Testis (tissue), 3 donors: Measurements from ENCODE around the gene ANKK1. TPM values are rescaled to one million over a fixed set of nuclear protein-coding genes. Genes with fewer than 3 reads are reported as not detected.
A peak's percentile ranks its signal among the peaks of the same experiment; 100 is the strongest.

ENCODE experiments used
- DNase-seq: peaks from one replicate; pipeline ENCODE4 v3.0.0-alpha.2; 2019
- H3K27ac ChIP-seq, 2 donors: fragments of 200-600 bp; sonication (generic); one replicate each; pipeline ENCODE4 v1.5.1; 2019
- H3K27me3 ChIP-seq: fragments of 200-600 bp; sonication (generic); one replicate; pipeline ENCODE4 v1.5.1; 2019
- H3K36me3 ChIP-seq: fragments of 200-600 bp; sonication (generic); one replicate; pipeline ENCODE4 v1.5.1; 2017; ENCODE audit warnings: low read depth; ENCODE audit errors: missing control alignments
- H3K4me1 ChIP-seq: fragments of 200-600 bp; sonication (generic); one replicate; pipeline ENCODE4 v1.5.1; 2019
- H3K4me3 ChIP-seq, 2 donors: fragments of 200-600 bp; sonication (generic); one replicate each; pipeline ENCODE4 v1.5.1; 2017 to 2019
- H3K9me3 ChIP-seq: fragments of 200-600 bp; sonication (generic); one replicate; pipeline ENCODE4 v1.5.1; 2017
- CTCF ChIP-seq, 3 experiments: fragments of 450-650 bp in 2 of 3; fragments of 200-600 bp in 1 of 3; sonication (generic) in 1 of 3; IDR thresholded peaks; one replicate each; pipeline ENCODE4 v1.5.1; 2016 to 2019; ENCODE audit warnings: antibody characterized with exemption in 3 of 3, mild to moderate bottlenecking in 2 of 3, moderate library complexity in 1 of 3
- POLR2A ChIP-seq: fragments of 450-650 bp; IDR thresholded peaks from one replicate; pipeline ENCODE4 v1.6.1; 2017; ENCODE audit warnings: antibody characterized with exemption, mild to moderate bottlenecking, moderate library complexity
- WGBS, 2 donors: methylation state at CpG; one replicate each; pipeline ENCODE4 v1.1.5; 2018; 5-methylcytosine and 5-hydroxymethylcytosine counted together
- intact Hi-C: fragments of 100-400 bp; cut with DNase I; formaldehyde crosslinking; loops from one replicate; pipeline ENCODE4 v1.15.1; 2023; ENCODE audit warnings: low total_unique reads
- polyA plus RNA-seq: library from polyadenylated mRNA; stranded (reverse); fragments of 350-450 nt; fragmentation: Illumina TruSeq; extraction: RNeasy Lipid Tissue Mini Kit (QIAGEN cat#74804); gene quantifications from one replicate; pipeline ENCODE4 v1.2.3, GENCODE V29; 2014; ENCODE audit warnings: low read depth, low replicate concordance; ENCODE audit not compliant: insufficient read depth
- total RNA-seq, 2 donors: library from RNA; depleted of rRNA; stranded (reverse); fragments of >200 nt; gene quantifications; one replicate each; pipeline ENCODE4 v1.2.3, GENCODE V29; 2016

Gene ANKK1
- total and polyA plus RNA-seq, 3 donors from 2014 or later, result 2.1 to 2.5 (median 2.2) TPM

- WGBS, 2 donors, result 75 to 79% methylated on average over 3 to 5 of the region's 5 CpGs
- DNase-seq, result no peak
- intact Hi-C loops, result no loop called here
These were observed 16.9 kb upstream of the ANKK1 start for GRCh38 chr11:113370634-113371033.

GRCh38 chr11:113372309-113372708 lies 15.3 kb upstream of the ANKK1 start:
- 83 to 89% methylated on average over 4 of the region's 4 CpGs for WGBS, 2 donors

More at GRCh38 chr11:113370634-113371033, 16.9 kb upstream of the ANKK1 start:
- no peak for TF ChIP-seq POLR2A
- TF ChIP-seq CTCF (IDR thresholded peaks at IDR 0.05), result no peak
- H3K9me3 ChIP-seq, result no peaks in the 10 kb centered on the region
- no peak overlapping the region for H3K4me3 ChIP-seq
- H3K27me3 ChIP-seq, result no peaks in the 10 kb centered on the region
- H3K27ac ChIP-seq, result no peak overlapping the region
- no peaks in the 10 kb centered on the region for H3K4me1 ChIP-seq
- no peaks in the 10 kb centered on the region for H3K36me3 ChIP-seq

GRCh38 chr11:113373306-113373705 lies 14.3 kb upstream of the ANKK1 start:
- DNase-seq, result no peak
- Histone ChIP-seq H3K27me3 (no peaks in the 10 kb centered on the region), H3K36me3 (no peaks in the 10 kb centered on the region), H3K4me3 (no peak overlapping the region), H3K4me1 (no peaks in the 10 kb centered on the region), H3K27ac (no peak overlapping the region), H3K9me3 (no peaks in the 10 kb centered on the region)
- TF ChIP-seq POLR2A (no peak), CTCF (IDR thresholded peaks at IDR 0.05) (no peak)
- intact Hi-C loops, result no loop called here
- 68 to 77% methylated on average over 3 of the region's 3 CpGs for WGBS, 2 donors

More at GRCh38 chr11:113372309-113372708, 15.3 kb upstream of the ANKK1 start:
- Histone ChIP-seq H3K4me1 (no peaks in the 10 kb centered on the region), H3K27ac (no peak overlapping the region), H3K36me3 (no peaks in the 10 kb centered on the region), H3K4me3 (no peak overlapping the region), H3K27me3 (no peaks in the 10 kb centered on the region), H3K9me3 (no peaks in the 10 kb centered on the region)
- no peak for TF ChIP-seq CTCF (IDR thresholded peaks at IDR 0.05)
- TF ChIP-seq POLR2A, result no peak
- intact Hi-C loops, result no loop called here
- no peak for DNase-seq

- 24 to 25% methylated on average over 10 of the region's 10 CpGs for WGBS, 2 donors
- no peak overlapping the region for H3K27ac ChIP-seq
- no peak for TF ChIP-seq POLR2A
- TF ChIP-seq CTCF (IDR thresholded peaks at IDR 0.05), result no peak
These were observed 13.5 kb upstream of the ANKK1 start for GRCh38 chr11:113373981-113374560.

GRCh38 chr11:113375402-113375801 lies 12.2 kb upstream of the ANKK1 start:
- DNase-seq, result peak; percentile 48
- no peaks in the 10 kb centered on the region for H3K4me1 ChIP-seq
- no peaks in the 10 kb centered on the region for H3K9me3 ChIP-seq
- WGBS, 2 donors, result 56 to 74% methylated on average over 5 of the region's 5 CpGs
- intact Hi-C loops, result no loop called here
- H3K27me3 ChIP-seq, result no peaks in the 10 kb centered on the region
- TF ChIP-seq CTCF (IDR thresholded peaks at IDR 0.05) (no peak), POLR2A (no peak)
- peak overlapping the region in 1 of 2 donors; percentile 3 for H3K4me3 ChIP-seq
- H3K27ac ChIP-seq, result no peak overlapping the region
- H3K36me3 ChIP-seq, result no peaks in the 10 kb centered on the region

More at GRCh38 chr11:113373981-113374560, 13.5 kb upstream of the ANKK1 start:
- no peaks in the 10 kb centered on the region for H3K9me3 ChIP-seq
- no peaks in the 10 kb centered on the region for H3K36me3 ChIP-seq
- intact Hi-C loops, result no loop called here
- H3K27me3 ChIP-seq, result no peaks in the 10 kb centered on the region
- no peak overlapping the region for H3K4me3 ChIP-seq
- H3K4me1 ChIP-seq, result no peaks in the 10 kb centered on the region
- DNase-seq, result peak; percentile 59
